Activated gamma-delta T cell treated with anti-CD3 and anti-CD28 coated beads, Interleukin-2, amount 50 U/mL, for 16 hours (primary cell): ENCODE measurements around the gene CASQ2.

ENCODE experiments used
- DNase-seq: peaks from one replicate; pipeline ENCODE4 v3.0.0-alpha.2; 2020; ENCODE audit warnings: low read depth

The CASQ2 gene

DNA sequence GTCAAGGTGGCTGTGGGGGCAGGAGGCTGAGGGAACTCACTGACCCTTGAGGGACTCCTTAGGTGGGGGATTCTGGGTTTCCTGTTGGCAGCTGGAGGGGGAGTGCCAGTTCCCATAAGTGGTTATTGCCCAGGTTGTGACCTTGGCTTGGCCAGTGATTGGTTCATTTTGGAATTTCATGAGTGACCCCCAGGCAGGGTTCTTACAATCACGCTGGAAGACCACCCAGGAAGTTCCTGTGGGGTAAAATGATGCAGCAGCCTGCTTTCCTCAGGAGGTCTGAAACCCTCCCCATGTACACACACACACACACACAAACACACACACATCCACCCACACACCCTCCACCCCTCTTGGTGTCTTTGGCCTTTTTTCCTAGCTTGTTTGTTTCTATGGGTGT lies 109.9 kb downstream of the CASQ2 start:
- DNase-seq, result no peak

DNA sequence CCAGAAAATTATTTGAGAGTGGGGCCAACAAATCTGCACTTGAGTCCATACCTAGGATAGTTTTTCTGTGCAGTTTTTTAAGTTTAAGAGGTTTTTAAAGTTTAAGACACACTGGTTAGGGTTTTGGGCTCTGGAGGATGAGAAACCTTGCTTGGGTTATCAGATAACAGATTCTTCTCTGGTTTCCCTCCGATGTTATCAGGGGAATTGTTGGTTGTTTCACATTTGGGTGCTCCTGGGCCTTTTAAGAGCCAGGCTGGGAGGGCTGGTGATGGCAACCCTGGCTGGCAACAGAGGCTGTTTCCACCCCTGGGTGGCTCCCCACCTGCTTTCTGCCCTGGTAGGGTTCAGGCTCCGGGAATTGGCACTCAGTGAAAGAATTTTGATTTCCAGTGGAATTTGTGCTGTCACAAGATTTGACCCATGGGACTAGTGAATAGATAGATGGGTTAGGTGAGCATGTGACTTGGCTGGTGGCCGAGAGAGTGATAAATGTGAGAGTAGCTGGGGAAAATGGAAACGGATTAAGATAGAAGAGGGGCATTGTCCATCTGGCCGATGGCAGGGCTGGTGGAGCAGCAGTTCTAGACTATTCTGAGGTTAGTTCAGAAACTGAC lies 111.9 kb downstream of the CASQ2 start:
- no peak for DNase-seq

DNA sequence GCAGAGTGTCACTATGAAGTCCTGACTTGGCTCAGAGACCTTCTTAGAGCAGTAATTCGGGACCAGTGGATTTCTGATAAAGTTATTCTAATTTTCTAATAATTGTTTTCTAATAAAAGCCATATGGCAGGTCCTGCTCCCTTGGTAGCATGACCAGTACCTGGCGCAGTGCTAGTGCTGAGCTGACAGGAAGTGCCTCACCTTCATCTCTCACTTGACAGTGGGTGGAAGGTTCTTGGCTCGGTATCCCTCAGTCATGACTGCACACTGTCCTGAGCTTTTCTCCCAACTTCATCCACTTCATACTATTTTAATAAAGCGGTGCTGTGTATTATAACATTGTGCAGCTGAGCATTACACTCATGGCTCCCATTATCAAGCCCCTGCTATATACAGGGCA lies 112.6 kb downstream of the CASQ2 start:
- no peak for DNase-seq

DNA sequence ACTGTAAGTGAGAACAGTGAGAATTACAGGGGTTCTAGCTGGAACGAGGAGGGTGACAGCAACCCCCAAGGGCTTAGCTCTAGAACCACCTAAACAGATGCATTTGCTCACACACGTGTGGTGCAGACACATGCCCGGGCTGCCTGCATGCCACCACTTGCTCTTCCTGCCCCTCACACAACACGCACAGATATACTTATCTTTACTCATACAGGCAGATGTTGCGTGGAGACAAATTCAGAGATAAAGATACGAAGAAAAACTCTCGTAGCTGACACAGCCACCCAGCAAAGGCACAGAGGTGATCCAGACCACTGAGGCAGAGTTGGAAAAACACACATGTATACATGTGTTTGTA lies 113.2 kb downstream of the CASQ2 start:
- no peak for DNase-seq

DNA sequence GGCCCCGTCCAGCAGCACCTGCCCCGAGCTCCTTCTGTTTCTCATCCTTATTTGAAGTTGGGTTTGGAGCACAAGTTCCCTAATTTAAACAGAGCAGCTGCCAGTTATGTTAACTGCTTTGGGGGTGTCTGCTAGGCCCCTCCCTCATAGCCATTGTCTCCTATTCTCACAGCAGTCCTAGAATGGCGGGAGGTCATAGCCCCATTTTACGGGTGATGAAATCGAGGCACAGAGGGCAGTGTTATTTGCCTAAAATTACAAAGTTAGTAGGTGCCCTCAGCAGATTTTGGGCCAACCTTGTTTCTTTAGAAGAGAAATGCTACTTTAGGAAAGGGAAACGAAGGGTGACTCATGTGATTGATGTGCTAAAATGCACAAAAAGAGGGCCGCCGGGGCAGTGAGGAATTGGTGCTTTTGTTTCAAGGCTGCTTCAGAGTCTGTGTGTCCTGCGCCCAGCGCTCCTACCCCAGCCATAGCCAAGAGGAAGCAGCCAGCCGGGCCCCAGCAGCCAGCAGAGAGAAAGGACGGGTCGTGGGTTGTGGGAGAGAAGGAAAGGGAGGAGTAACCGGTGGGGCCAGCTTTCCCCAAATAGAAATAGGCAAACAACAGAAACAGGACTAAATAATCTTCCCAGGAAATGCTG lies 113.7 kb downstream of the CASQ2 start:
- DNase-seq, result no peak

DNA sequence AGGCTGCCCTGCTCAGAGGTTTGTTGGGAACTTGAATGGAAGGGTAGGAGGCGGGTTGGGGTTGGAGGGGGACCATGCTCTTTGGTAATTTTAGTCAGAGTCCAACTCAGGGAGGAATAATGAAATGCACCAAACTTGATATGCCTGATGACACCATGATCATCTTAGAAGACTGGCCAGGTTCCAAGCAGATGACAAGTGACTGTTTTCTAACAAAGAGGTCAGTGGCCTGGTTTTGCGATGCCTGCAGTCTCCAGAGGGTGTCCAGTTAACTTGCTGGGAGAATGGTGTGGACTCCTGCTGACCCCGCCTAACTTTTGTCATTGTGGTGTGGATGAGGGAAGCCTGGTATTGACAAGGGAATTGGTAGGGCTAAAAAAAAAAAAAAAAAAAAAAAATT lies 114.4 kb downstream of the CASQ2 start:
- no peak for DNase-seq

DNA sequence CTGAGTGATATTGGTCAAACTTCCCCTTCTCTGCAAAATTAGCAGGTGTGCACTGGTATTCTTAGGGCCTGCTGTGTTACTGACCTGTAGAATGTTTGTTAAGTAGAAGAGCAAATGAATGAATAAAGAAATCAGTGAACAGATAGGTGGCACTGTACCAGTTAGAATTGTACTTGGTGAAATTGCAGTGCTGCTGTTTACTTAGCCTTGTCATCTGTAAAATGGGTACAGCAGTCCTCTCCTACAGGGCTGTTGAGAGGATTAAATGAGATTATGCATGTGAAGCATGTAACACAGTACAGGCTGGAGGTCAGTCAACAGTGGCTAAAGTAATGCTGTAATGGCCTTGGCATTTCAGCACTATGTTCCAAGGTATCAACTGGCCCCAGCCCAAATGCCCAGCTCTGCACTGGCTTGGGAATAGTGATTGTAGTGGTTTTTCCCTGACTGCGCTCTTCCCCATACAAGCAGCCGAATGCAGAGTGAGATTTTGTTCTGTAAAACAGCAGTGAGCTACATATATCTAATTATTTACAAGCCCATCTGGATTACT lies 116.2 kb downstream of the CASQ2 start:
- DNase-seq, result no peak

DNA sequence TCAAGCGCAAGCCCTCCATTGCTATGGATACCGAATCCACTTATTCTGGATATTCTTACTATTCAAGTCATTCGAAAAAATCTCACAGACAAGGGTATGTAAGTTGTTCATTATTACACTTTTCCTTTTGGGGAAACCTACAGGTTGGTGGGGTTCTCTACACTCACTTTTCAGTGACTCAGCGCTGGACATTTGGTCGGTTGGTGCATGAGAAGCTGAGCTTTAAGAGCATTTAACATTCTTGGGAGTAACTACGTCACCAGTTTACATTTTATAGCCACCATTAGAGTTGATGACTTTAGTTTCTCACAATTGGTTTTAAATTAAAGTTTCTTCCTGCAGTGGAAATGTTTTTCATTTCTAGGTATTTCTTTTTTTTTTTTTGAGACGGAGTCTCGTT lies 117.1 kb downstream of the CASQ2 start:
- DNase-seq, result no peak

DNA sequence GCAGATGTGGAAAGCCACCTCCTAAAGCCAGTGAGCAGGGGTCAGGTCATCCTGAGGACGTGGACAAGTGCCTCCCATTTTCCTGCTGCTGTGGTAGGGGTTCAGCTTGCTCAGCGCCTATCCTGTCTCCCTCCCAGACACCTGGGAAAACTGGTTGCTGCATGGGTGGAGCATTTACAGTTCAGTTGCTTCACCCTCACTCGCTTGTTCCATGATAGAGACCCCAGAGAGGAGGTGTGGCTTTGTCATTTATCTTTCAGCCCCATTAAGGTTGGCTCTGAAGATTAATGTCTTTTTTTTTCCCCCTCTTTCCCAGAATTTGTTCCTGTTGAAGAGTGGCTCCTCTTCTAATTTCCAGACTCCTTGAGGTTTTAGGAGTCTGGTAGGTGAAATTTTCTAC lies 117.6 kb downstream of the CASQ2 start:
- DNase-seq, result no peak
